Lung (tissue), 12 donors: ENCODE results near the gene DLEC1. TPM values are rescaled to one million over a fixed set of nuclear protein-coding genes. Genes with fewer than 3 reads are reported as not detected.
A peak's percentile ranks its signal among the peaks of the same experiment; 100 is the strongest.

Experiments
- ATAC-seq: fragments of 200-7000 bp; cut with Tn5 transposase; one replicate; pipeline ENCODE4 v1.9.1; 2020; ENCODE audit warnings: moderate number of reproducible peaks; ENCODE audit not compliant: insufficient read depth, low FRiP score
- DNase-seq, 3 donors: peaks; one replicate each; pipeline ENCODE4 v3.0.0-alpha.2; 2013 to 2017
- H3K27ac ChIP-seq, 2 donors: one replicate each; pipeline ENCODE4 v1.5.1; 2013; ENCODE audit warnings: mild to moderate bottlenecking in 2 of 2, moderate library complexity in 2 of 2, control low read depth in 1 of 2, inconsistent platforms in 1 of 2, low read depth in 1 of 2, low read length in 1 of 2
- H3K27me3 ChIP-seq, 3 donors: one replicate each; pipeline ENCODE4 v1.5.1; 2013; ENCODE audit warnings: low read length in 2 of 3; ENCODE audit not compliant: control insufficient read depth in 3 of 3, insufficient read depth in 3 of 3
- H3K36me3 ChIP-seq, 4 donors: one replicate each; pipeline ENCODE4 v1.5.1; 2013; ENCODE audit warnings: low read length in 4 of 4, mild to moderate bottlenecking in 1 of 4, moderate library complexity in 1 of 4; ENCODE audit not compliant: control insufficient read depth in 4 of 4, insufficient read depth in 4 of 4
- H3K4me1 ChIP-seq, 5 donors: one replicate each; pipeline ENCODE4 v1.5.1; 2013; ENCODE audit warnings: low read length in 5 of 5, mild to moderate bottlenecking in 2 of 5, moderate library complexity in 1 of 5; ENCODE audit not compliant: control insufficient read depth in 5 of 5, insufficient read depth in 5 of 5
- H3K4me3 ChIP-seq: one replicate; pipeline ENCODE4 v1.5.1; 2013; ENCODE audit warnings: mild to moderate bottlenecking, control low read depth, moderate library complexity
- H3K9ac ChIP-seq, 2 donors: one replicate each; pipeline ENCODE4 v1.5.1; 2013; ENCODE audit warnings: low read length in 2 of 2, control low read depth in 1 of 2; ENCODE audit not compliant: insufficient read depth in 1 of 2
- H3K9me3 ChIP-seq, 4 donors: one replicate each; pipeline ENCODE4 v1.5.1; 2013; ENCODE audit warnings: low read length in 3 of 4, mild to moderate bottlenecking in 1 of 4, moderate library complexity in 1 of 4; ENCODE audit not compliant: control insufficient read depth in 4 of 4, insufficient read depth in 3 of 4
- WGBS, 2 donors: extraction: QIAGEN DNeasy Blood & Tissue Kit; methylation state at CpG; one replicate each; pipeline ENCODE4 v1.1.7; 2013; 5-methylcytosine and 5-hydroxymethylcytosine counted together
- polyA plus RNA-seq, 2 donors: library from polyadenylated mRNA; stranded (reverse); fragments of 200-250 nt; gene quantifications; one replicate each; pipeline ENCODE4 v1.2.1, GENCODE V29; 2013
- total RNA-seq, 2 donors: library from RNA; depleted of rRNA in 1 of 2; stranded (reverse); fragments of >200 nt in 1 of 2; gene quantifications; one replicate each; pipeline ENCODE4 v1.2.1, GENCODE V29; 2014 to 2021
- TF ChIP-seq, protein P1 (sequence below): IDR thresholded peaks from 2 replicates; pipeline ENCODE4 v1.5.1; 2012; ENCODE audit warnings: mild to moderate bottlenecking; ENCODE audit errors: control extremely low read depth, extremely low read depth
- donor health status: control.
- donor health status: control.
- donor health status: Bipolar disorder and iron deficiency.
- donor health status: healthy.
- donor health status: DM: yes; HTN: yes; CAD: no.

The DLEC1 gene
- total and polyA plus RNA-seq, 4 donors: 4.2 to 28.8 (median 8.0) TPM

DNA sequence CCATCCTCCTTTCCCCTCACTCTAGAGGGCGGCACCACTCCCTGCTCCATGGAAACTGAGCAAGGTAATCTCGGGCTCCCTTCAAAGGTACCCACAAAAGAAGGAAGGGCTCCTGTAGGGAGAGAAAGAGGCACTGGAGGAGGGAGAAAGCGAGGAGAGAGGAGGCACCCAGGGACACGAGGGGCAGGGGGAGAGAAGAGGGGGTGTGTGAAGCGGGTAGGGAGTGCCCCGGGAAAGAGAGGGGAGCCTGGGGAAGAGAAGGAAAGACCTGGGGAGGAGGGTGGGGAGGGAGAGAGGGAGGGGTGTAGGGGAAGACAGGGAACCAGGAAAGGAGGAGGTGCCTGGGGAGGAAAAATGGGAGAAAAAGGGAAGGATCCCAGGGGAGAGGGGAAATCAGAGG lies 47.9 kb upstream of the DLEC1 start:
- H3K9ac ChIP-seq: no peak overlapping the region
- no peak overlapping the region for H3K4me3 ChIP-seq
- no peak for ATAC-seq
- peaks cover 0 to 51% (median 7%) of the 10 kb centered on the region in 5 donors for H3K4me1 ChIP-seq
- 41 to 67% methylated on average over 6 of the region's 6 CpGs for WGBS, 2 donors
- DNase-seq: peak in 1 of 3 donors; percentile 9
- H3K9me3 ChIP-seq: no peaks in the 10 kb centered on the region
- H3K27me3 ChIP-seq: no peaks in the 10 kb centered on the region
- peak overlapping the region in 1 of 2 donors; percentile 26 for H3K27ac ChIP-seq
- TF ChIP-seq, protein P1, sequence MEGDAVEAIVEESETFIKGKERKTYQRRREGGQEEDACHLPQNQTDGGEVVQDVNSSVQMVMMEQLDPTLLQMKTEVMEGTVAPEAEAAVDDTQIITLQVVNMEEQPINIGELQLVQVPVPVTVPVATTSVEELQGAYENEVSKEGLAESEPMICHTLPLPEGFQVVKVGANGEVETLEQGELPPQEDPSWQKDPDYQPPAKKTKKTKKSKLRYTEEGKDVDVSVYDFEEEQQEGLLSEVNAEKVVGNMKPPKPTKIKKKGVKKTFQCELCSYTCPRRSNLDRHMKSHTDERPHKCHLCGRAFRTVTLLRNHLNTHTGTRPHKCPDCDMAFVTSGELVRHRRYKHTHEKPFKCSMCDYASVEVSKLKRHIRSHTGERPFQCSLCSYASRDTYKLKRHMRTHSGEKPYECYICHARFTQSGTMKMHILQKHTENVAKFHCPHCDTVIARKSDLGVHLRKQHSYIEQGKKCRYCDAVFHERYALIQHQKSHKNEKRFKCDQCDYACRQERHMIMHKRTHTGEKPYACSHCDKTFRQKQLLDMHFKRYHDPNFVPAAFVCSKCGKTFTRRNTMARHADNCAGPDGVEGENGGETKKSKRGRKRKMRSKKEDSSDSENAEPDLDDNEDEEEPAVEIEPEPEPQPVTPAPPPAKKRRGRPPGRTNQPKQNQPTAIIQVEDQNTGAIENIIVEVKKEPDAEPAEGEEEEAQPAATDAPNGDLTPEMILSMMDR: no peak
- peaks cover 0 to 9% (median 1%) of the 10 kb centered on the region in 4 donors for H3K36me3 ChIP-seq

DNA sequence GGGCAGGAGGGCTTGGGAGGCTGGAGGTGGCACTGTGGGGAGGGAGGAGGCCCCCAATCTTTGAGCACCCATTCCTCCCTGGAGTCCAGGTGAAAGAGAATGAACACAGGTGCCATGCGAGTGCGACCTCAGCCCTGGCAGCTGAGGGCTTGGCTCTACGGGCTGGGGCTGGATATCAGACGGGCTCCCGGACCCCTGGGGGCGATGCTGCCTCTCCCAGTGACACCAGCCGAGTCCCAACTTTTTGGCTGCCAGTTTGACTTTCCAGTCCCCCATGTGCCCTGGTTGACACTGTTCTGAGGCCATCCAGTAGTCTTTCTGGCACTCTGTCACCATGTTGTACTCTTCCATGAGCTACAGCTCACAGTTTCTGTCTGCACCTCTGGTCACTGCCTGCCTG lies 47.2 kb upstream of the DLEC1 start:
- peak overlapping the region in 1 of 2 donors; percentile 9 for H3K9ac ChIP-seq
- H3K9me3 ChIP-seq: no peaks in the 10 kb centered on the region
- WGBS, 2 donors: 82 to 85% methylated on average over 7 of the region's 7 CpGs
- H3K4me1 ChIP-seq: peaks cover 0 to 45% (median 8%) of the 10 kb centered on the region in 5 donors
- DNase-seq (peak in 1 of 3 donors; percentile 7), ATAC-seq (no peak)
- no peaks in the 10 kb centered on the region for H3K27me3 ChIP-seq
- H3K27ac ChIP-seq: peak overlapping the region in 1 of 2 donors; percentile 27
- peaks cover 0 to 16% (median 1%) of the 10 kb centered on the region in 4 donors for H3K36me3 ChIP-seq
- TF ChIP-seq, protein P1: no peak
- no peak overlapping the region for H3K4me3 ChIP-seq

DNA sequence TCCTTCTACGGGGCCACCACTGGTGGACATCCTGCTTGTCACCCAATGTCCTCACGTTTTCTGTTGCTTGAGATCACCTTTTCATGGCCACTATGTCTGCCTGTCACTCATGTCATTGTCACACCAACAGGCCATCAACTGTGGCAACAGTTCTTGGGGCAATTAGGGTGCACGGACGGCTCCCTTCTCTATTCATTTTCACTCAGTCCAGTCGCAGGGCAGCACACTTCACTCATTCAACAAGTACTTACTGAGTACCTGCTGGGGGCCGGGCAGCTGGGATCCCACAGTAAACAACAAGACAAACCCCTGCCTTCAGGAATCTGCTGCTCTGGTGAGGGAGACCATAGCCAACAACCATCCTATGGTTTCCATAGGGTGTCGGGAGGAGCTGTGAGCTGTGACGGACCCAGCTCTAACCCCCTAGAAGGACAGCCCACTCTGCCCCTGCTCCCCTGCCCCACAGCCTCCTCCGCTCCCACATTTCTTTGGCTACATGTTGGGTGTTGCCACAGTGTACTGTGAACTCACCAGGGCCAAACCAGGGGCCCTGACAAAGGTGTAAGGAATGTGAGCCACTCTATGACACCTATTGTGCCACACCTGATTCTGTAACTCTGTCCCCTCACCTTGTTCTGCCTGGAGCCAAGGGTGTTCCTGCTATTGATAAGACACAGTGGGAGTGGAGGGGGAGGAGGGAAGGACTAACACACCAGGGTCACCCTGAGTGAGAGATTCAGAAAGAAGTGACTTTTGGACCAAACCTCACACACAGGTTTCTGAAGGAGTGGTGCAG lies 46.5 kb upstream of the DLEC1 start:
- Histone ChIP-seq H3K27me3 (no peaks in the 10 kb centered on the region), H3K27ac (peak overlapping the region in 1 of 2 donors; percentile 27), H3K36me3 (peaks cover 0 to 19% (median 1%) of the 10 kb centered on the region in 4 donors), H3K9ac (peak overlapping the region in 1 of 2 donors; percentile 9), H3K4me3 (no peak overlapping the region), H3K4me1 (peaks cover 0 to 40% (median 11%) of the 10 kb centered on the region in 5 donors), H3K9me3 (no peaks in the 10 kb centered on the region)
- DNase-seq (peak in 1 of 3 donors; percentile 14), ATAC-seq (peak; percentile 23)
- TF ChIP-seq, protein P1: no peak
- WGBS, 2 donors: 80 to 84% methylated on average over 9 of the region's 9 CpGs
